DOHH2 (cell line): ENCODE data around the gene PDPR.

Experiments
- H3F3A ChIP-seq: fragments of 200-600 bp; sonication (generic), shearing (Covaris generic); 2 replicates; pipeline ENCODE4 v1.6.0; 2016; ENCODE audit warnings: antibody characterized with exemption, mild to moderate bottlenecking; ENCODE audit not compliant: control insufficient read depth, insufficient read depth
- H3K27ac ChIP-seq: fragments of 200-600 bp; sonication (generic); 2 replicates; pipeline ENCODE4 v1.5.1; 2014; ENCODE audit warnings: low read depth, mild to moderate bottlenecking, low read length, moderate library complexity
- H3K27me3 ChIP-seq: fragments of 200-600 bp; sonication (generic); 2 replicates; pipeline ENCODE4 v1.6.1; 2014; ENCODE audit warnings: mild to moderate bottlenecking, low read length, mixed read lengths; ENCODE audit not compliant: control insufficient read depth
- H3K36me3 ChIP-seq: fragments of 200-600 bp; sonication (generic); 2 replicates; pipeline ENCODE4 v1.6.1; 2014; ENCODE audit warnings: mild to moderate bottlenecking, low read length, moderate library complexity, mixed read lengths; ENCODE audit not compliant: control insufficient read depth
- H3K4me1 ChIP-seq: fragments of 200-600 bp; sonication (generic); 2 replicates; pipeline ENCODE4 v1.6.1; 2014; ENCODE audit warnings: mild to moderate bottlenecking, low read length, mixed read lengths; ENCODE audit not compliant: control insufficient read depth
- H3K4me2 ChIP-seq: fragments of 200-600 bp; sonication (generic); 2 replicates; pipeline ENCODE4 v1.6.0; 2014; ENCODE audit warnings: mild to moderate bottlenecking, low read length, moderate library complexity
- H3K4me3 ChIP-seq: fragments of 200-600 bp; sonication (generic); 2 replicates; pipeline ENCODE4 v1.5.1; 2014; ENCODE audit warnings: mild to moderate bottlenecking, low read length, mixed read lengths
- H3K79me2 ChIP-seq: fragments of 200-600 bp; sonication (generic); 2 replicates; pipeline ENCODE4 v1.6.1; 2014; ENCODE audit warnings: mild to moderate bottlenecking, low read length, mixed read lengths; ENCODE audit not compliant: control insufficient read depth
- H3K9me2 ChIP-seq: fragments of 200-600 bp; sonication (generic); replicated peaks from 2 replicates; pipeline ENCODE4 v1.6.1; 2014; ENCODE audit warnings: mild to moderate bottlenecking, low read length, mixed read lengths; ENCODE audit not compliant: control insufficient read depth
- H3K9me3 ChIP-seq: fragments of 200-600 bp; sonication (generic); 2 replicates; pipeline ENCODE4 v1.6.1; 2014; ENCODE audit warnings: antibody characterized with exemption, low read length, mixed read lengths; ENCODE audit not compliant: control insufficient read depth, insufficient read depth
- H4K20me1 ChIP-seq: fragments of 200-600 bp; sonication (generic); 2 replicates; pipeline ENCODE4 v1.6.0; 2014; ENCODE audit warnings: low read depth, mild to moderate bottlenecking, antibody characterized with exemption, low read length, moderate library complexity; ENCODE audit not compliant: control insufficient read depth, insufficient read depth
- CTCF ChIP-seq: fragments of 200-600 bp; sonication (generic); IDR thresholded peaks from one replicate; pipeline ENCODE4 v1.5.1; 2014; ENCODE audit warnings: antibody characterized with exemption, mild to moderate bottlenecking, low read depth, low read length; ENCODE audit not compliant: poor library complexity, severe bottlenecking
- EZH2phosphoT487 ChIP-seq: fragments of 200-600 bp; sonication (generic); IDR thresholded peaks from 2 replicates; pipeline ENCODE4 v1.6.1; 2017; ENCODE audit warnings: borderline replicate concordance, mild to moderate bottlenecking, antibody characterized with exemption, low read length, moderate library complexity, mixed read lengths

PDPR gene

GRCh38 chr16:70159355-70160348, 45.5 kb downstream of the PDPR start:
- H3K9me3 ChIP-seq, result no peaks in the 10 kb centered on the region
- H3K36me3 ChIP-seq, result peaks cover 72% of the 10 kb centered on the region
- peaks cover 8% of the 10 kb centered on the region; the same call in 1 of the 2 replicates for H4K20me1 ChIP-seq
- H3K27ac ChIP-seq, result no peak overlapping the region
- H3K4me1 ChIP-seq, result no peaks in the 10 kb centered on the region
- H3K79me2 ChIP-seq, result no peaks in the 10 kb centered on the region
- H3K9me2 ChIP-seq, result no peaks in the 10 kb centered on the region
- H3K4me3 ChIP-seq, result no peak overlapping the region
- H3K27me3 ChIP-seq, result no peaks in the 10 kb centered on the region
- TF ChIP-seq EZH2phosphoT487 (no peak), CTCF (no peak)
- no peaks in the 10 kb centered on the region for H3F3A ChIP-seq
- no peak overlapping the region for H3K4me2 ChIP-seq

- Histone ChIP-seq H4K20me1 (peaks cover 8% of the 10 kb centered on the region; the same call in 1 of the 2 replicates), H3K4me2 (no peak overlapping the region), H3K9me2 (no peaks in the 10 kb centered on the region), H3F3A (no peaks in the 10 kb centered on the region), H3K4me1 (no peaks in the 10 kb centered on the region), H3K79me2 (no peaks in the 10 kb centered on the region), H3K4me3 (no peak overlapping the region), H3K36me3 (peaks cover 68% of the 10 kb centered on the region), H3K27me3 (no peaks in the 10 kb centered on the region), H3K27ac (no peak overlapping the region), H3K9me3 (no peaks in the 10 kb centered on the region)
- no peak for TF ChIP-seq CTCF
- no peak for TF ChIP-seq EZH2phosphoT487
These were observed 46.3 kb downstream of the PDPR start for GRCh38 chr16:70160388-70160787.

- no peaks in the 10 kb centered on the region for H3K9me3 ChIP-seq
- H3K4me3 ChIP-seq, result no peak overlapping the region
- peaks cover 8% of the 10 kb centered on the region; the same call in 1 of the 2 replicates for H4K20me1 ChIP-seq
- H3K27ac ChIP-seq, result no peak overlapping the region
- no peaks in the 10 kb centered on the region for H3K9me2 ChIP-seq
- TF ChIP-seq EZH2phosphoT487 (no peak), CTCF (no peak)
- H3K36me3 ChIP-seq, result peaks cover 65% of the 10 kb centered on the region
- no peaks in the 10 kb centered on the region for H3K79me2 ChIP-seq
- H3K4me1 ChIP-seq, result no peaks in the 10 kb centered on the region
- no peaks in the 10 kb centered on the region for H3K27me3 ChIP-seq
- H3K4me2 ChIP-seq, result no peak overlapping the region
- H3F3A ChIP-seq, result no peaks in the 10 kb centered on the region
These were observed 46.7 kb downstream of the PDPR start for GRCh38 chr16:70160821-70161220.
